HTERT RPE-1 (cell line): ENCODE results near the gene BCAS4.
"Not testable (repeated sequence)": the region's sequence is repeated elsewhere in the genome, so short reads cannot be mapped to it uniquely, and the experiment has no call there.

ENCODE experiments used
- in situ Hi-C: fragments of 300-500 bp; cut with MboI; formaldehyde crosslinking; loops from 4 replicates; pipeline ENCODE4 v1.14.3; 2020; ENCODE audit warnings: low sequenced_read_pairs

Gene BCAS4

DNA sequence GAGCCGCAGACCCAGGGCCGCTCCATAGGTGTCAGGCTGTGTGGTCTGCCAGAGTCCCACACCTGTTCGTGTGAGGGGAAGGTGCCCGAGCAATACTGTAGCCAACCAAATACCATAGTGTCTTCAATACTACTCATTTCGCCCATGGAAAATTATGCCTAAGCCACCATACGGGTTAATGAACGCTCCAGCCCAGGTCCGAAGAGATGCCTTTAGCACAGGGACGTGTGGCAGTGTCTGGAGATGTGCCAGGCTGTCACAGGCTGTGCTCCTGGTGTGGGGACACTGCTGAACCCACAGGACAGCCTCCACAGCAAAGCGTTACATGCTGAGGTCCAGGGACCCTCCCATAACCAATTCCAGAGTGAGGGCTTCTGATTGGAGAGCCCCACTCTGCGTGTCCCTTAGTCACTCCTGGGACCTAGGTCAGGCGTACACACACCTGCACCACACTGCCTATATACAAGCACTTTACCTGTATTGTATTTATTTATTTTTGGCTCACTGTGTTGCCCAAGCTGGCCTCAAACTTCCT is 25.2 kb upstream of the BCAS4 start:
- in situ Hi-C loops: not testable (repeated sequence)

DNA sequence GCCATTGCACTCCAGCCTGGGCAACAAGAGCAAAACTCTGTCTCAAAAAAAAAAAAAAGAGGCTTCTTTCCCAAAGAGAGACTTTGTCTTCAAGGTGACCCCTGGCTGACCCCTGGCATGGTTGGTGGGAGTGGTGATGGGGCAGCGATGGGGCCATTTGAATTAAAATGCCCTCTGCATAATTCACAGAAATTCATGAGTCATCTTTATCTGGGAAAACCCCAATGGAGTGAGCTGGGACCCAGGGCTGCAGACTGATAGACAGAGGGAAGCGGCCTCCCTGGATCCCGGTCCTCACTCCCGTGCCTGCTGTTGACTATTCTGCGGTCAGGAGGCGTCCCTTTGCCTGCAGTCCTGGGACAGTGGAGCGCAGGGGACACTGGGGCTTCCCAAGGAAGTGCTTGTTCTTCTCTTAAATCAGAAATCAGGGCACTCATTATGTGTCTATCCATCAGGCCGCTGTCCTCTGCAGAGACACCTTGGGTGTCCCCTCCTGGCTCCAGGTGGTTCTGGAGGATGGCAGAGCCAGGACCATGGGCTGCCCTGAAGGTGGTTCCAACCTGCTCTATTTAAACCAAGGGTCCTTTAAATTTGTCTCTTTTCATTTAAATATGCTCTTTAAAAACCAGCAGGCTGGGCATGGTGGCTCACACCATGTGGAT is 23.3 kb upstream of the BCAS4 start:
- in situ Hi-C loops: not testable (repeated sequence)

DNA sequence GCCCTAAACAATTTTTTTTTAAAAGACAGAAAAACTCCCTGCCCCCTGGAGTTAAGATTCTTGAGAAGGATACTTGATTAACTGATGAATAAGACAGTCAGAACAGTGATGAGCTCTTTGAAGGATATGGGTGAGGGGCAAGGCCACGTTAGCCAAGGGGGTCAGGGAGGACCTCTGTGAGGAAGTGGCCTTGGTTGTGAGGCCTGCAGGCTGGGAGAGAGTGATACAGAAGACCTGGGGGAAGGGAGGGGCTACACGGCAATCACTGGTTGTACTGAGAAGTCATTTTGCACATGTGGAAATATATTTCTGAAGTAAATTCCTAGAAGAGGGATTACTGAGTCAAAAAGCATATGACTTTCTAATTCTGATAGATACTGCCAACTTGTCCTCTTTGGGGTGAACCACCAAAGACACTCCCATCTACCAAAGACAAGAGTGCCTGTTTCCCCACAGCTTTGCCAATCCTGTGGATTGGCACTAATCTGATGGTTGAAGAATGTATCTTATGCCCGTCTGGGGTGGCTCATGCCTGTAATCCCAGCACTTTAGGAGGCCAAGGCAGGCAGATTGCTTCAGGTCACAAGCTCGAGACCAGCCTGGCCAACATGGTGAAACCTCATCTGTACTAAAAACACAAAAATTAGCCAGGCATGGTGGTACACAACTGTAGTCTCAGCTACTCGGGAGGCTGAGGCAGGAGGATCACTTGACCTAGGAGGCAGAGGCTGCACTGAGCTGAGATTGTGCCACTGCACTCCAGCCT is 22.3 kb upstream of the BCAS4 start:
- in situ Hi-C loops: no loop called here

DNA sequence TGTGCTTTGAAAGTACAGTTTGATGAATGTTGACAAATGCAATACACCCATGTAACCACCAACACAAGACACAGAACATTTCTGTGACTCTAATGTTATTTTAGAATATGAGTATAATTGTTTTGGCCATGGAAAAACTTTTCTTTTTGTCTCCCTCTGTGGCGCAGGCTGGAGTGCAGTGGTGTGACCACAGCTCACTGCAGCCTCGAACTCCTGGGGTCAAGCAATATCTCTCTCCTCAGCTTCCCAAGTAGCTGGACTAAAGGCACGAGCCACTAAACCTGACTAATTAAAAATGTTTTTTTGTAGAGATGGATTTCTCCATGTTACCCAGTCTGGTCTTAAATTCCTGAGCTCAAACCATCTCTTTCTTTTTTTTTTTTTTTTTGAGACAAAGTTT is 20.3 kb upstream of the BCAS4 start:
- in situ Hi-C loops: no loop called here

GRCh38 chr20:50776122-50776817 is 18.6 kb upstream of the BCAS4 start:
- in situ Hi-C loops: no loop called here

DNA sequence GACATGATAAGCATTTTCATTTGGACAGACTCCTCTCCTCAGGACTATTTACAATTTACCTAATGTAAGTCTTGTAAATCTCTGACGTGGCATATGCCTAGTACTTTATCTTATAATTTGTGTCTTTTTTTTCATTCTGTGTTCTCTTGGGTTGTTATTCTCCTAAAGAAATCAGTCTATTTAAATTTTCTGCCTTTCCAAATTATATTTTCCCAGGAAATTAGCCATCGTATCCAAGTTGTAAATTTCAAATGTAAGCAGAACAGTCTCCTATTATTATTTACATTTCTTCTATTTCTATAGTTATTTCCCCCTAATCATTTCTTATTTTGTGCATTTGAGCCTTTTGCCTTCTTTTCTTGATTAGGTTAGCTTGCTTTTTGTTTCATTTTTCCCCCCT is 17.5 kb upstream of the BCAS4 start:
- in situ Hi-C loops: no loop called here

DNA sequence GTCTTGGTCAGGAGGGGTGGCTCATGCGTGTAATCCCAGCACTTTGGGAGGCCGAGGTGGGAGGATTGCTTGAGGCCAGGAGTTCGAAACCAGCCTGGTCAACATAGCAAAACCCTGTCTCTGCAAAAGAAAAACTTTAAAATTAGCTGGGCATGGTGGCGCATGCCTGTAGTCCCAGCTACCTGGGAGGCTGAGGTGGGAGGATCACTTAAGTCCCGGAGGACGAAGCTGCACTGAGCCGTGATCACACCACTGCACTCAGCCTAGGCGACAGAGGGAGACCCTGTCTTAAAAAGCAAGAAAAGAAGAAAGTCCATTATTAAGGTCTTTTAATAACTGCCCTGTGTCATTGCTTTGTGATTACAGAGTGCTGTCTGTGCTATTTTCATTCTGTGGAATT is 15.9 kb upstream of the BCAS4 start:
- in situ Hi-C loops: not testable (repeated sequence)

DNA sequence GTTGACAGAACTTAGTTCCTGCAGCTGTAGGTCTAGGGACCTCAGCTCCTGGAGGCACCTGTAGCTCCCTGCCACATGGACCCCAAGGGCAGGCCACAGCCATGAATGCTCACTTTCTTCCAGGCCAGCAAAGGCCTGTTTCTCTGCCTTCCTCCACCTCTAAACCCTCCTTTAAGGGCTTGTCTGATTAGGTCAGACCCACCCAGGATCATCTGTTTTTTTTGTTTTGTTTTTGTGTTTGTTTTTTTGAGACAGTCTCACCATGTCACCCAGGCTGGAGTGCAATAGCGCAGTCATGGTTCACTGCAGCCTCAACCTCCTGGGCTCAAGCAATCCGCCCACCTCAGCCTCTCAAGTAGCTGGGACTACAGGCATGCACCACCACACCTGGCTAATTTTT is 11.5 kb upstream of the BCAS4 start:
- in situ Hi-C loops: no loop called here

DNA sequence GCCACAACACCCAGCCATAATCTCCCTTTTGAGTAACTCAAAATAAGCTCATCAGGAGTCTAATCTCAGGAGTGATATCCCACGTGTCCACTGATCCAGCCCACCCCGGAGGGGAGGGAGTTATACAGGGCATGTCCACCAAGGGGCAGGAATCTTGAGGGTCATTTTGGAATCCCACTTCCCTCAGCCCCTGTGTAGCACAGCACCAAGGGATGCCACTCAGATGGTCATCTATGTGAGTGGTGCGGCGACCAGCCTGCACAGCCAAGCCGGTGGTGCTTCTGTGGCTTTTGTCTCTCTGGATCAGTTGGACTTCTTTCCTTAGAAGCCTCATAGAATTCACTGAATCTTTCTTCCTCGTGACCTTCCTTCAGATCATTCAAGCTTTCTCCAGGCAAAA is 11.0 kb upstream of the BCAS4 start:
- in situ Hi-C loops: no loop called here

GRCh38 chr20:50784464-50784863 is 10.4 kb upstream of the BCAS4 start:
- in situ Hi-C loops: no loop called here

DNA sequence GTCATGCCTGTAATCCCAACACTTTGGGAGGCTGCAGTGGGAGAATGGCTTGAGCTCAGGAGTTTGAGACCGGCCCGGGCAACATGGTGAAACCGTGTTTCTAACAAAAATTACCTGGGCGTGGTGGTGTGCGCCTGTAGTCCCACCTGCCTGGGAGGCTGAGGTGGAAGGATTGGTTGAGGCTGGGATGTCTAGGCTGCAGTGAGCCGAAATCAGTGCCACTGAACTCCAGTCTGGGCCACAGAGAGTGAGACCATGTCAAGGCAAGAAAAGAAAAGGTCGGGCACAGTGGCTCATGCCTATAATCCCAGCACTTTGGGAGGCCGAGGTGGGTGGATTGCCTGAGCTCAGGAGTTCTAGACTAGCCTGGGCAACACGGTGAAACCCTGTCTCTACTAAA is 8.2 kb upstream of the BCAS4 start:
- in situ Hi-C loops: no loop called here

GRCh38 chr20:50787181-50787580 is 7.7 kb upstream of the BCAS4 start:
- in situ Hi-C loops: no loop called here

DNA sequence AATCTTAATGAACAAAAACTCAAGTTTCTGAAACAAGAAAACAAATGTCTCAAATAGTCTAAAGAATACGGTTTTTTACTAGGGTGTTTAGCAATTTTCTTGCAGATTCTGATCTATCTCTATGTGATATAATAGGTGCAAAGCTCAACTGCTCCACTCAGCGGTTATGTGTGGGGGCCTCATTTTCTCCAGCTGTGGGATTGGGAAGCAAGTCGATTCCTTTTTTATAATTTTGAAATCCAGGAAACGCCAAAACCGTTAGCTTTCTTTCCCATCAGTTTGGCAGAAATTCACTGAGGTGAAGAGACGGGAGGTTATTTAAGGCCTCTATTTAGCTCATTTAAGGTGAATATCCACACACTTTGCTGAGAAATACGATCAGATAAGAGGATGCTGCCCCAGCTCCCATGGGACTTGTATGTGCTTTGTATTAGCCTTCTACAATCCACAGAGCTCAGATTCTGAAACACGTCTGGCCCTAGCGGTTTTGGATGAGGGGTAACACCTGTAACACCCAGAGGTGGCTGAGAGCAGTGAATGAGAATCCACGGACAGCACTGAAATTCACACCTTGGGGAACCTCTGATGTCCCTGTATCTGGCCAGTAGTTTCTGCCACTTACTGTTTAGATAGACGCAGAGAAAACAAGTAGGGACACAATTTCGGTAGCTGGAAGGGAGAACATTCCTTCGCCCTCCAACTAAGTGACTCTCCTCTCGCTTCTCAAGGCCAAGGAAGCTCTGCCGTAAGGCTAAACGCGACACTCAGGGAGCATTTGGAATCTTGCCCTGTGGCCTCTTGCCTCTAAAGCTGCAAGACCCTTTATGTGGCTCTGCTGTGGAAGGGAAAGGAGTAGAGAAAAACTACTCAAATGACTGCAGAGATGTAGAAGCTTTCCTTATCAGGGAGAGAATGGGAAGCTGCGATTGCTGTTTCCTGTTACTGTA is 6.5 kb upstream of the BCAS4 start:
- in situ Hi-C loops: no loop called here

DNA sequence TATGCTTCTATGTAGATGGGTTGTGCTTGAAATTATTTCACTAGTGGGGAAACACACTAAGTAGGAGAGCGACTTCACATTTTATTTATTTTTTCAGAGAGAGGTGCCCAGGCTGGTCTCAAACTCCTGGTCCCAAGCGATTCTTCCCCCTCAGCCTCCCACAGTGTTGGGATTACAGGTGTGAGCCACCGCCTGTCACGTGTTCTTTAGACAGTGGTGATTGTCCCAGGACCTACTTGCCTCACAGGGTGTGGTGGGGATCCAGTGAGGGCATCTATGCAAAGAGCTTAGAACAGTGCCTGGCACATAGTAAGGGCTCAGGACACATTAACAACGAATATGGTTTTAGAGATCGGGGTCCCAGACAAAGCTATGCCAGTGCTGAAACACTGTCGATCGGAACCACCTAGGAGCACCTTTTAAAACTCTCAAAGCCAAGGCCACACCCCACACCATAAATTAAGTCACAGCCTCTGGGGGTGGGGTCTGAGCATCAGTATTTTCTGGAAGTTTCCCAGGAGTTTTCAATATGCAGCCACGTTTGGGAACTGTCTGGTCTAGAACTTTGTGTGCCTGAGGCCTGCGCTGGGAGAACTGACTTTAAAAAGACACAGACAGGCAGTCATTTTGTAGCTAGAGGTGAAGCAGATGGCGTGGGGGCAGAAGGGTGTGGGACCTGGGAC is 4.8 kb upstream of the BCAS4 start:
- in situ Hi-C loops: no loop called here

GRCh38 chr20:50790651-50791277 is 4.1 kb upstream of the BCAS4 start:
- in situ Hi-C loops: no loop called here

GRCh38 chr20:50792708-50793574 is 1.9 kb upstream of the BCAS4 start:
- in situ Hi-C loops: no loop called here

DNA sequence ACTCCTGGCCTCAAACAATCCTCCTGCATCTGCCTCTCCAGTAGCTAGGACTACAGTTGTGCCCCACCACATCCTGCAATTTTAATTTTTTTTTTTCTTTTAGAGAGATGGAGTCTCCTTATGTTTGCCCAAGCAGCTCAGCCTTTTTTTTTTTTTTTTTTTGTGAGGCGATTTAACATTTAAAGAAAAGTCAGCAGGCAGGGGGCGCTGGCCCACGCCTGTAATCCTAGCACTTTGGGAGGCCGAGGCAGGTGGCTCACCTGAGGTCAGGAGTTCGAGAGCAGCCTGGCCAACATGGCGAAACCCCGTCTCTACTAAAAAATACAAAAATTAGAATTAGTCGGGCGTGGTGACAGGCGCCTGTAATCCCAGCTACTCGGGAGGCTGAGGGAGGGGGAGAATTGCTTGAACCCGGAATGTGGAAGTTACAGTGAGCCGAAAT is 1.3 kb upstream of the BCAS4 start:
- in situ Hi-C loops: not testable (repeated sequence)

- in situ Hi-C loops: no loop called here
These were observed 548 bp upstream of the BCAS4 start for GRCh38 chr20:50794181-50794845.
